GM10266 (cell line): Measurements from ENCODE around the gene ZNF554.

ENCODE experiments used
- DNase-seq: peaks from one replicate; pipeline ENCODE4 v3.0.0; 2012; ENCODE audit errors: extremely low spot score
- CTCF ChIP-seq: IDR thresholded peaks from 2 replicates; pipeline ENCODE4 v1.5.1; 2012; ENCODE audit warnings: mild to moderate bottlenecking, low read depth; ENCODE audit not compliant: control insufficient read depth, insufficient read depth; ENCODE audit errors: missing control alignments

ZNF554 gene

GRCh38 chr19:2885736-2886135 lies 66.1 kb downstream of the ZNF554 start:
- TF ChIP-seq CTCF, result no peak
- DNase-seq, result no peak
